Measurements from ENCODE around the gene PSAPL1.

The PSAPL1 gene

GRCh38 chr4:7430965-7431695 is 3.6 kb downstream of the PSAPL1 start:
- no peak for DNase-seq (ENCODE audit: low spot score)

GRCh38 chr4:7430368-7430964 is 4.3 kb downstream of the PSAPL1 start:
- no peak for DNase-seq (ENCODE audit: low spot score)

- DNase-seq (ENCODE audit: low spot score): no peak
These were observed 5.1 kb downstream of the PSAPL1 start for GRCh38 chr4:7429601-7430078.

GRCh38 chr4:7429069-7429416 is 5.7 kb downstream of the PSAPL1 start:
- DNase-seq (ENCODE audit: low spot score): no peak

- DNase-seq (ENCODE audit: low spot score): no peak
These were observed 6.3 kb downstream of the PSAPL1 start for GRCh38 chr4:7428261-7429068.

- DNase-seq (ENCODE audit: low spot score): no peak
These were observed 6.9 kb downstream of the PSAPL1 start for GRCh38 chr4:7427831-7428260.

GRCh38 chr4:7427361-7427760 is 7.4 kb downstream of the PSAPL1 start:
- DNase-seq (ENCODE audit: low spot score): no peak

GRCh38 chr4:7426525-7427171 is 8.1 kb downstream of the PSAPL1 start:
- DNase-seq (ENCODE audit: low spot score): no peak

- DNase-seq (ENCODE audit: low spot score): no peak
These were observed 8.9 kb downstream of the PSAPL1 start for GRCh38 chr4:7425591-7426468.

GRCh38 chr4:7425124-7425523 is 9.6 kb downstream of the PSAPL1 start:
- no peak for DNase-seq (ENCODE audit: low spot score)

GRCh38 chr4:7424553-7425111 is 10.1 kb downstream of the PSAPL1 start:
- no peak for DNase-seq (ENCODE audit: low spot score)

- no peak for DNase-seq (ENCODE audit: low spot score)
These were observed 10.8 kb downstream of the PSAPL1 start for GRCh38 chr4:7423801-7424552.

- DNase-seq (ENCODE audit: low spot score): no peak
These were observed 11.3 kb downstream of the PSAPL1 start for GRCh38 chr4:7423391-7423790.

GRCh38 chr4:7422898-7423180 is 11.9 kb downstream of the PSAPL1 start:
- no peak for DNase-seq (ENCODE audit: low spot score)

- no peak for DNase-seq (ENCODE audit: low spot score)
These were observed 12.4 kb downstream of the PSAPL1 start for GRCh38 chr4:7422151-7422897.

GRCh38 chr4:7421356-7422150 is 13.2 kb downstream of the PSAPL1 start:
- no peak for DNase-seq (ENCODE audit: low spot score)

- no peak for DNase-seq (ENCODE audit: low spot score)
These were observed 14.1 kb downstream of the PSAPL1 start for GRCh38 chr4:7420661-7421040.

- no peak for DNase-seq (ENCODE audit: low spot score)
These were observed 14.6 kb downstream of the PSAPL1 start for GRCh38 chr4:7419961-7420660.
